GM21526 (cell line): Measurements from ENCODE around the gene PHLPP1.

Experiments used
- ATAC-seq: cut with Tn5 transposase; IDR thresholded peaks from one replicate; pipeline ENCODE4 v1.9.1; 2021; ENCODE audit warnings: moderate library complexity; ENCODE audit not compliant: unreplicated experiment, low FRiP score

PHLPP1 gene

DNA sequence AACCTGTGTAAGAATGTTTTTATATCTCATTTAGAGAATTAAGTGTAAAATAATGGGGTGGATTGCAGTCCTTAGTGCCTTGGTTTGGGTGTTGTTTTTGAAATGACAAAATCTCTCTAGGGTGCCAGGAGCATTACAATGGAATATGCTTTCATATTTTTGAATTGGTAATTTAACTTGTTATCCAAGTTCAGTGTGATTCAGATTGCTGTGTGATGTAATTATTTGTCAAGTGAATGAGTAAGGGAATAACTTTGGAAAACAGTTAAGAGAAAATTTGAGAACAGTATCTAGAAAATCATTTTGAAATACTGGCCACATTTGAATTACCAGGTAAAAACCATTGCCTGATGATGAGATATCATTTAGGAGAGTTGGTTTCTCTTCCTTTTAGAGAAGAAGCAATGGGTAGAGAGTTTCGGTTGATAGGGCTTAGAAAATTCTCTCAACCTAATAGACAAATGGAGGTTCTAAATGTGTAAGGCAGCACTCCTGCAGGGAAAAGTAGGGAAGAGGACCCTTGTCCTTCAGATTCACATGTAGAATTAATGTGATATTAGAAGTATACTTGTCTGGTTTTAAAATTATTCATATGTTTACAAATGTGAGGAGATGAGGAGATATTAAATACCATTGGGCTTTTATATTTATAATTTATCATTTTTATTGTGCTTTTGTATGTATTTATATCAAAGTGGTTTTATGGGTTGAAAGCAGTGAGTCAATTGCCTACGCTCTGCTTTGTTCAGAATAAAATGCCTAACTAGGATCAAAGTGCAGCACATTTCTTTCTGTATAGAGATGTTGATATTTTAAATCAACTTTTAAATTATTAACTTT lies 124.8 kb downstream of the PHLPP1 start:
- ATAC-seq: no peak

DNA sequence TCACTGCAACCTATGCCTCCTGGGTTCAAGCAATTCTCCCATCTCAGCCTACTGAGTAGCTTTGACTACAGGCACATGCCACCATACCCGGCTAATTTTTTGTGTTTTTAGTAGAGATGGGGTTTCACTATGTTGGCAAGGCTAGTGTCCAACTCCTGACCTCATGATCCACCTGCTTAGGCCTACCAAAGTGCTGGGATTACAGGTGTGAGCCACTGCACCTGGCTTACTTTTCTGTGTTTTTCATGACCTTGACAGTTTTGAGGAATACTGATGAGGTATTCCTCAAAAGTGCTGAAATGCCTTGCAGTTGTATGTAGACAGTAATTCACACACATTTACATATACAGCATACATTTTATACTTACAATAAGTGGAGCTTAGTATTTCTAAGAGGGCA lies 126.1 kb downstream of the PHLPP1 start:
- no peak for ATAC-seq

DNA sequence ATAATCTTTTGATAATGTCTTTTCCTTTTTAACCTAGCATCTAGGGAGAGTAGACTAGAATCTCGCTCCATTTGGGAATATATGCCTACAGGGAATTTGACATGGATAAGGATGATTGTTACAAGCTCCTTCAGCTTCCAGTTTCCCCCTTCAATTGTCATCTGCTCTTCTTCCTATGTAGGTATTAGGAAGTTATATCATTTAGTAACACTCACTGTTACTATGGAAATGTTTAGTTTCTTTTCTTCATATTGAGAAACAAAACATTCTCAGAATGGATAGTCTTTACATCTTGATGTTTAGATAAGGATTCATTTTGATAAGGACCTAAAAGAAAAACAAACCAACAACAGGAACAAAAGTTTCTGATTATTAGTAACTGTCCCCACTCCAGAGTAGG lies 127.6 kb downstream of the PHLPP1 start:
- no peak for ATAC-seq

DNA sequence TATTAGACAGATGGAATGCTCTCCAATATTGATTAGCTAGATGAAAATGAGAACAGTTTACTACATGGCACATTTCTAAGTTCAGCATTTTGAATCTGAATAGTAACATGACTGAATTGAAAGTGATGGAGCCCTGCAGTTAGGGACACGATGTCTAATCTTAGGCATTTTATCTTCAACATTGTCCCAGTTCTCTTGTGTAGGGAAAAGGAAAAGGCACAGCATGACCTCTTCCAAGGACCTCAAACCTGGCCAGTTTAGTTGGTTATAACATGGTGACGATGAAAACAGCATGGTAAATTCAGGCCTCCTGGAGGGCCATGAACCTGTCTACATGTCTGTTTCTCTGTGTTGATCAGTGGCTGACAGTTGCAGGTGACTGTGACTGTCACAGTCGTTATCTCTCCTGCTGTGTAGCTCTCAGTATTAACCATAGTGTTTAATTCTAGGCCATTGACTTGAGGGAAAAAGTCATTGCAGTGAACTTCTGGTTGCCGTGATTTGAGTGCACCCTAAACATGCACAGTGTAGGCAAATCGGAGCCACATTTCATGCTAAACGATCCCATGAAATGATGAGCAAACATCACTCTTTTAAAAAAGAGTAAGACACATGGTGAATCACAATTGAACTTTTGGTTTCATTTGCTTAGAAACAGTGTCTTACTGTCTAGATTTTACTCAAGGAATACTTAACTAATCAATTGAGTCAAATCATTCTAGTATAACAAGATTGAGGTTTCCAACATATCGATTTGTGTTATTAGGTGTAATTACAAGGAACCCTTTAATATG lies 129.7 kb downstream of the PHLPP1 start:
- ATAC-seq: peak; percentile 62

DNA sequence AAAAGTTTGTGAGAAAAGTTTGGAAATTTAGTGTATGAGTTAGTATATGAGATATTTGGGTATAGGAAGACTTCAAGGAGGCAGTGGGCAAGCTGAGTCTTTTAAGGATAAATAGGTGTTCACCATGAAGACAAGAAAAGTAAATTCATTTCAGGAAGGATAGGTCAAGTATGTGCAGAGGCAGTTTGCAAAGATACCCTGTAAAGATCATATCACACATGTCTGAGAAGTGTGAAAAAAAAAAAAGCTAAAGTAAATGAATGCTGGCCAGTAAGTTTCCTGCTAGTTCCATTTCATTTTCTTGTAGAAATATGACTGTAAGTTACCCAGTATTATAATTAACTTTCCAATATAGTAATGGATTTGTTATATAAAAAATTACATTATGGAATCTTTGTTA lies 131.0 kb downstream of the PHLPP1 start:
- no peak for ATAC-seq

DNA sequence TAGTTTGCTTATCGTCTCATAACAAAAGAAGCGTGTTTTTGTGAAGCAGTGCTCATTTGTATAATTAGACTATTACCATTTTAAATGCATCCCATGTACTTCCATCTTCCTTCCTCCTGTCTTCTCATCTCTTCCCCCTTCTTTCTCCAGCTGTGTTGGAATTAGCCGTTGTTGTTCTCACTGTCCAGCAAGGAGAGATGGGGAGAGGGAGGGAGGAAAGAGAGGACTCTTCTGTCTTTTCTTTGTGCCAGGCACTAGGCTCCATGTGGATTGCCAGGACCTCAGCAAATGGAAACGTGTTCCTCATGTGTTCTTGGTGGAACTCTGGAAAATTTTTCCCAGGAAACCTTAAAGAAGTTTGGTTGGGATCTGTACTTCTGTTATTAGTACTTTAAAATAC lies 131.7 kb downstream of the PHLPP1 start:
- ATAC-seq: no peak

DNA sequence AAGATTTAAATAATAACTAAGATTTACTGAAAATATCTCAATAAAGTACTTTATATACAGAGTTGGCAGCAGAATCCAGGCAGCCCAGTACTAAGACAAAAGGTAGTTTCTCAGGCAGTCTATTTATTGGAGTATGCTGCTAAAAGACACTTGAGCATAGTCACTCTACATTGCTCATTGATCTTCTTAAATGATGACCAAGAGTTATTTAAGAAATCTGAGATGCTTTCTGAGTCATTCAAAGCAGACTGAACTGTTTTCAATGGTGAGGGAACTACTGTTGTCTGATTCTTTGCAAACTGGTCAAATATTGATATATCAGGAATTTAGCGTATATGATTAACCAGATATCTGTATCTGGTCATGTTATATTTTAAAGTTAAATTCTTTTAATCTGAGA lies 133.6 kb downstream of the PHLPP1 start:
- no peak for ATAC-seq

DNA sequence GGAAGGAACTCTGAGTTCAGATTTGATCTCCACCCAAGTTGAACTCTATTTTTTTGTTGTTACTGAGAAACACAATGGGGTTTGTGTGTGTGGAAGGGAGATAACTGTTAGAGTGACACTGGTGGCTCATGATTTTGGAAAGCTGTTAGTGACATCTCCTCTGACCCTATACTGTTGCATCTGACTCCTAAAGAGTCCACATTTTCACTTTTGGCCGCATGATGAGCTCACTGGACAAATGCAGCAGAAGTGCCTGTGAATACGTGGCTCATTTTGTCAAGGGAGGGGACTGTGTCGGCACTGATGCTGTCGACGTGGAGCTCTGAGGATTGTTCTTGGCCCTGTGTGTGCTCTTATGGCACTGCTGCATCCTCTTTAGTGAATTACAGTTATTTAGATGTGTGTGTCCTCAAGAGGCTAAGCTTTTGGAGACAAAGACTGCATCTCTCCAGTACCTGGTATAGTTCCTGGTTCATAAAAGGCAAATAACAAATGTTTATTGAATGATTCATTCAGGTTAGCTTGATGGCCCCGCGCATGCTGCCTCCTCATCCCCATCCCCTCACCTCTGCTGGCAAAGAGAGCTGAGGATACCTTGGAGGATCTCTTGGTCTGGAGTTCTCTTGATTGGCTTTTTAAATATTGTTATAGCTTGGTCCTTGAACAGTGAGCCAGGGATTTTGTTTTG lies 135.4 kb downstream of the PHLPP1 start:
- no peak for ATAC-seq

DNA sequence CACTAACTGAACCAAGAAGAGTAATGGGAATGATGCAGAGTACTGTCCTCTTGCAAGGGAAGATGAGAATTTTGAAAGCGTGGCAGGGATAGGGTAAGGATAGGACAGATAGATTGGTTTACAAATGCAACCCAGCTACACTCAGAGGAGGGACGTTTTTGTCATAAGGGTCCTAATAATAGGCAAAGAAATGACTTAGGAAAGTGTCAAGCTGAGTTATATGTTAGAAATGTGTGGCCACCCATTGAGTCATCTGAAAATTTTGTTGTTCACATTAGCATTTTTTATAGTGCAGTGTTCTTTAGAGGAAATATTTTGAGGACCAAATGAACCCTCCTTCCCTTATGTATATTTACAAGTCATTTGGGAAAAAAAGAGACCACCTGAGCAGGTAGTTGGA lies 137.5 kb downstream of the PHLPP1 start:
- ATAC-seq: no peak

DNA sequence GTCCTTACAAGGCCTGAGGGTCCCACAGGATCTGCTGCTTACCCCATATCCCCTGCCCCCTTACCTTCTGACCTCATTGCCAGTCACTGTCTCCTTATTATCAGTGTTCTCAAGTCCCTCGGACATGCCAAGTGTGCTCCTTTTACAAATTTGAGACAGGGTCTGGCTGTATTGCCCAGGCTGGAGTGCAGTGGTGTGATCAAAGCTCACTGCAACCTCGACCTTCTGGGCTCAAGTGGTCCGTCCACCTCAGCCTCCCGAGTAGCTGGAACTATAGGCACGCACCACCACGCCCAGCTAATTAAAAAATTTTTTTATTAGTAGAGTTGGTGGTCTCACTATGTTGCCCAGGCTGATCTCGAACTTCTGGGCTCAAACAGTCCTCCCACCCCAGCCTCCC lies 141.0 kb downstream of the PHLPP1 start:
- no peak for ATAC-seq

DNA sequence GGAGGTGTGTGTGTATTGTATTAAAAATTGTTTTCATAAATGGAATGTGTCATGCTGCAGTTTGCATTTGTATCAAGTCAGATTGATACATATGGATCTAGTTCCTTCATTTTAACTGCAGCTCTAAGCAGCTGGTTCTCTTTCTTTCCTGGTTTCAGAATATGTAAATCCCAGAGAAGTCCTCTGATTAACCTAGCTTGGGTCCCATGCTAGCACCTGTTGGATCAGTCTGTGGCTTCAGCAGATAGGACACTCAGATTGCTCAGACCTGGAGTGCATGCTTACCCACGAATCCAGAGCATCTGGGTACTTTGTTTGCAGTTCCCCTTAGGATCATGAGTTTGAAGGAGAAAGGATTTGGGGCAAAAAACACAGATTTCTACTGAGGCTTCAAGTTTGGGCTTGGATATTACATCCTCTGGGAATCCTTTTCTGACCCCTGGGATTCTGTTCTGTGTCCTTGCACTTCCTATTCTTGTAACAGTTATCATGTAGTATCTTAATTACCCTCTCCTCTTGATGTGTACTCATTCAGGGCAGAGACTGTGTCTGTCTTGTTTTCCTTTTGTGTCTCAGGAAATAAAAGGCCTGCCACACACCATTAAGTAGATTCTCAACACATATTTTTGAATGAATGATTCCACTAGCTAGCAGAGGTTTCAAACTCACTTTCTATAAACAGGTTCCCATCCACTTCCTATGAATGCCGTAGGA lies 142.1 kb downstream of the PHLPP1 start:
- no peak for ATAC-seq

DNA sequence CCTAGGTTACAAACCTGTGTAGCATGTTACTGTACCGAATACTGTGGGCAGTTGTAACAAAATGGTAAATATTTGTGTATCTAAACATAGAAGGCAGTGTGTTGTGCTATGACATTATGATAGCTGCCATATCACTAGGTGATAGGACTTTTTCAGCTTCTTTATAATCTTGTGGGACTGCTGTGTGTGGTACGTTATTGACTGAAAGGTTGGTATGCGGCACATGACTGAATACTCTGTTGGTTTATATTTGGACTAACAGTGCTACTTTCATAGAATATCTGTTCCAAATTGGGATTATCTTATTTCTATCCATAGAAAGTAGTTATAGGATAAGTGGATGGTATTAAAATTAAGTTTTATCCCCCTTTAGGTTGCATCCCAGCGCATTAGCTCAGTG lies 144.7 kb downstream of the PHLPP1 start:
- no peak for ATAC-seq

DNA sequence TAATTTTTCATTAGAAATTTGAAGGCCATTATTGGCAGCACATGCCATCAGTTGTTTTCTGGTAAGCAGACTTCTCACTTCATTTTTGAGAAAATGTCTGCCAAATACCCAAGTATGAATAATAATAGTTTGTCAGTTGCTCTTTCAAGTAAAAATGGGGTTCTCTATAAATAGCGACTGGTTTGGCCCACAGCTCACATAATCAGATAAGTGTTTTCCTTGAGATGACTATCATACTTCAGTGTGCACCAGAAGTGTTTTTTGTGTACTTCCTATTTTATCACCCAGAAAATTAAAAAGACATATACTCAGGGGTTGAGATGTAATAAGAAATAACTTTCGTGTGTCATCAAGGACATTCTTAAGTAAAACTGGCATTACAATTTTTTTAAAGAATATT lies 147.1 kb downstream of the PHLPP1 start:
- ATAC-seq: no peak

DNA sequence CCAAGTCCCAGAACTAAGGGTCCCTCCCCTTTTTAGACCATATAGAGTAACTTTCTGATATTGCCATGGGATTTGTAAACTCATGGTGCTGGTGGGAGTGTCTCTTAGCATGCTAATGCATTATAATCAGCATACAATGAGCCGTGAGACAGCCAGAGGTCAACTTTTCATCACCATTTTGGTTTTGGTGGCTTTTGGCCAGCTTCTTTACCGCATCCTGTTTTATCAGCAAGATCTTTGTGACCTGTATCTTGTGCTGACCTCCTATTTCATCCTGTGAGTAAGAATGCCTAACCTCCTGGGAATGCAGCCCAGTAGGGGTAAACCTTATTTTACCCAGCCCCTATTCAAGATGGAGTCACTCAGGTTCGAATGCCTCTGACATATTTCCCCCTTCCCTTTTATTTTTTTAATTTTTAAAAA lies 148.2 kb downstream of the PHLPP1 start:
- no peak for ATAC-seq

DNA sequence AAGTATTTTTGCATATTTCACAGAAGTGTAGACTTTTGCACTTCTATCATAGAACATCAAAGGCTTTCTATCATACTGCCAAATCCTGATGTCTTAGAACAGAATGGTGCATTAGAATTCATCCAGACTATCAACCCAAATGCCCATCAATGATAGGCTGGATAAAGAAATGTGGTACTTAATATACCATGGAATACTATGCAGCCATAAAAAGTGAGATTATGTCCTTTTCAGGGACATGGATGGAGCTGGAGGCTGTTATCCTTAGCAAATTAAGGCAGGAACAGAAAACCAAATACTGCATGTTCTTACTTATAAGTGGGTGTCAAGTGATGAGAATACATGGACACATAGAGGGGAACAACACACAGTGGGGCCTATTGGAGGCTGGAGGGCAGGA lies 150.2 kb downstream of the PHLPP1 start:
- no peak for ATAC-seq

DNA sequence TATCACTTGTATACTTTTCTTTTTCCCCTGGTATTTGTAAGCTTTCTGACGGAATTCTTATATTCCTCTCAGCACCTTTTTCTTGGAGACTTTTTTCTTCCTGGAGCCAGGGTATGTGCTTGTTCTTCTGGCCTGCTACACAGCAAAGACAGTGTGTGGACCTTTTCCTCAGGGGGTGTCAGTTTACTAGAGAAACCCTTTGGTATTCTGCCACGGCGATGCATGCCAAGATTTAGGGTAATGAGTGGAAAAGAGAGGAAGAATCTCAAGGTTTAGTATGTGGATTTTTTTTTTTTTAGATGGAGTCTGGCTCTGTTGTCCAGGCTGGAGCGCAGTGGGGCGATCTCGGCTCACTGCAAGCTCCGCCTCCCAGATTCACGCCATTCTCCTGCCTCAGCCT lies 152.2 kb downstream of the PHLPP1 start:
- no peak for ATAC-seq

DNA sequence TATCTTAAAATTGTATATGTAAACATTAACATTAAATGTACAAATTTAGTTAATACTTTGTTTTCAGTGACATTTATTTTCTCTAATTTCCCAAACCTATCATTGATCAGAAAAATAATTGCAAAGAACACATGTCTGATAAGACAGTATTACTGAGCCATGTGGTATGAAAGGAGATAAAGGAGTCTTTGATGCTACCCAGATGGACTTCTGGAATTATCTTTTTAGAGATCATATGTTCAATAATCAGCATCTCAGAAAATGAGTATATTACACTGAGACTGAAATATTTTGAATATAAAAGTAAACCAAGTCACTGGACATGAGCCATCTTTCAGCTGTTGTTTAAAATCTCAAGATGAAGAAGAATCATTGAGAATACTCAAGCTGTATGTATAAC lies 153.3 kb downstream of the PHLPP1 start:
- no peak for ATAC-seq

DNA sequence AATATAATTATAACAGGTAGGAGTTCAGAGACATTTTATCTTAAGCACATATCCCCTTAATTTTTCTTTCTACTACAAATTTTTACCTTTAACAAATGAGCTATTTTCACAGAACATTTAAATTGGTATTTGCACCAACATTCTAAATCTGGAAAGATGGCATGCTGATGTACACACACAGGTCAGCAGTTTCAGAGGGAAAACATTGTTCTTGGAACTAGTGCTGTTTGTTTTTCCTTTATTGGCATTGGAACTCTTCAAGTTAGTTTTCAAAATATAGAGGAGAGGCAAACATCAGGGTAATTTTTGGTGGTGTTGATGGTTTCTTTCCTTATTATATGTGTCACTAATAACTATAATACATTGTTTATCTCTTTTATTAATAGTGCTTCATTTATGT lies 155.3 kb downstream of the PHLPP1 start:
- no peak for ATAC-seq

DNA sequence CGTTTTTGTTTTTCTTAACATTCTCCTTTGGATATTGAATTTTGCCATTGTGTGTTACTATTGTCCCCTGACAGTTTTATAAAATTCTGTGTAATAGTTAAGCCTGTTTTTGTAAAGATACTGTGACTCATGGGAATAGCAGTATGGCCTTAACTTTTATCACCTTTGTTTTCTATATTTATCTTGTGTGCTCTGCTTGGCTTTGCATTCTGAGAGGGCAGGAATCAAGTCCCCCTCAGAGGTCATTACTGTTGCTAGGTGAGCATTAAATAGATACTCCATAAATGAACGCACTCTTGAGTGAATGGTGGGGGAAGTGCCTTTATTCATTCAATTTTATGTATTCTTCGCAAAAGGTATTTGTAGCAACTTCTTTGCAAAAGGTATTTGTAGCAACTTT lies 160.0 kb downstream of the PHLPP1 start:
- no peak for ATAC-seq

DNA sequence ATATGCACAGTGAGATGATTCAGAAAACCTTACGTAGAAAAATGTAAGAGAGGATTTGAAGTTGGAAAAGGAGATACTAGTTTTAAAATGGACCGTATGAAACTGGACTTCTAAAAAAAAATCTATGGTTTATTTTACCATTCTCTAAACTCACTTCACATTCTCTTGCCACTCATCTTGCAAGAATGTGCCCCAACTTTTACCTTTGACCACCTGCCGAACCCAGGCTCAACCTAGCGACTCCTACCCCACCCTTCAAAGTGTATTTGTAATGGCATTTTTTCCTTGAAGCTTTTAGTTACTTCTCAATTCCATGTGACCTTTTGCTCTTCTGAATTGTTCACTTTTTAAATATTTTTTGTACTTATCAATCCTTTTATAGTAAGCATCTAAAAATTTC lies 160.8 kb downstream of the PHLPP1 start:
- no peak for ATAC-seq

DNA sequence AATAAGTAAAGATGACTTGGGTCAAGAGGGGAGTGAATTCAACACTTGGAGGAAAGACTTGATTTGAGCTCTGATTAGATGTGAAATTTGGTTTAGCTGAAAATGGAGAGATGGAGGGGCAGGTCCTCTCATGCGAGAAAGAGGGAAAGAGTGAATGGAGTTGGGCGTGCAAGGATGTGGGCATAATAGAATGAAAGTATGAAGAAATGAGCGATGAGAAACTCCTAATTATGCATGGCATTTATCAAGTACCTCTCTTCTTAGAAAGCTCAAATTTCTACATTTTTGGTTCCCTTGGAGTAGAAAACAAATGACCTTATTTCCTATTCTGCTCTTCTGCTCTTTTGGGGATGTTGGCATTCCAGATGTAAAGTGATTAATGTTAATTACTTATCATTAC lies 161.5 kb downstream of the PHLPP1 start:
- no peak for ATAC-seq
